HG03060 (cell line): ENCODE data around the gene TLR1.
"Not testable (repeated sequence)": the region's sequence is repeated elsewhere in the genome, so short reads cannot be mapped to it uniquely, and the experiment has no call there.

Experiments used
- ATAC-seq: cut with Tn5 transposase; IDR thresholded peaks from one replicate; pipeline ENCODE4 v1.9.1; 2021; ENCODE audit warnings: low read depth, moderate number of reproducible peaks; ENCODE audit not compliant: unreplicated experiment

TLR1 gene

GRCh38 chr4:38811297-38811696 lies 6.7 kb upstream of the TLR1 start:
- ATAC-seq, result no peak

GRCh38 chr4:38807462-38807861 lies 2.9 kb upstream of the TLR1 start:
- ATAC-seq, result not testable (repeated sequence)

- not testable (repeated sequence) for ATAC-seq
Measured at GRCh38 chr4:38806251-38806650, 1.7 kb upstream of the TLR1 start.

- ATAC-seq, result peak; percentile 70
Measured at GRCh38 chr4:38805530-38806145, 1.0 kb upstream of the TLR1 start.

- ATAC-seq, result peak; percentile 24
Measured at GRCh38 chr4:38803833-38804653, 548 bp downstream of the TLR1 start.

- ATAC-seq, result no peak
Measured at GRCh38 chr4:38802561-38803355, 1.8 kb downstream of the TLR1 start.

GRCh38 chr4:38800961-38801450 lies 3.6 kb downstream of the TLR1 start:
- ATAC-seq, result no peak

- no peak for ATAC-seq
Measured at GRCh38 chr4:38800366-38800765, 4.2 kb downstream of the TLR1 start.

GRCh38 chr4:38795087-38795486 lies 9.5 kb downstream of the TLR1 start:
- ATAC-seq, result no peak

GRCh38 chr4:38794051-38794450 lies 10.5 kb downstream of the TLR1 start:
- ATAC-seq, result no peak

- no peak for ATAC-seq
Measured at GRCh38 chr4:38791010-38791409, 13.6 kb downstream of the TLR1 start.

- no peak for ATAC-seq
Measured at GRCh38 chr4:38788317-38788716, 16.3 kb downstream of the TLR1 start.

- ATAC-seq, result no peak
Measured at GRCh38 chr4:38787693-38788092, 16.9 kb downstream of the TLR1 start.

- no peak for ATAC-seq
Measured at GRCh38 chr4:38785901-38786402, 18.6 kb downstream of the TLR1 start.

GRCh38 chr4:38785041-38785790 lies 19.4 kb downstream of the TLR1 start:
- ATAC-seq, result no peak

- ATAC-seq, result no peak
Measured at GRCh38 chr4:38784141-38784540, 20.4 kb downstream of the TLR1 start.

- no peak for ATAC-seq
Measured at GRCh38 chr4:38783109-38783460, 21.5 kb downstream of the TLR1 start.

- peak; percentile 62 for ATAC-seq
Measured at GRCh38 chr4:38782452-38783108, 22.0 kb downstream of the TLR1 start, which contains the start of gene TLR10. TSS of gene TLR10 (minus strand) at chr4:38782990. CDS start at chr4:38775590, 7,400 bp downstream.

- ATAC-seq, result no peak
Measured at GRCh38 chr4:38781854-38782261, 22.7 kb downstream of the TLR1 start.
